ENCODE data around the gene TMPRSS3.

The TMPRSS3 gene

DNA sequence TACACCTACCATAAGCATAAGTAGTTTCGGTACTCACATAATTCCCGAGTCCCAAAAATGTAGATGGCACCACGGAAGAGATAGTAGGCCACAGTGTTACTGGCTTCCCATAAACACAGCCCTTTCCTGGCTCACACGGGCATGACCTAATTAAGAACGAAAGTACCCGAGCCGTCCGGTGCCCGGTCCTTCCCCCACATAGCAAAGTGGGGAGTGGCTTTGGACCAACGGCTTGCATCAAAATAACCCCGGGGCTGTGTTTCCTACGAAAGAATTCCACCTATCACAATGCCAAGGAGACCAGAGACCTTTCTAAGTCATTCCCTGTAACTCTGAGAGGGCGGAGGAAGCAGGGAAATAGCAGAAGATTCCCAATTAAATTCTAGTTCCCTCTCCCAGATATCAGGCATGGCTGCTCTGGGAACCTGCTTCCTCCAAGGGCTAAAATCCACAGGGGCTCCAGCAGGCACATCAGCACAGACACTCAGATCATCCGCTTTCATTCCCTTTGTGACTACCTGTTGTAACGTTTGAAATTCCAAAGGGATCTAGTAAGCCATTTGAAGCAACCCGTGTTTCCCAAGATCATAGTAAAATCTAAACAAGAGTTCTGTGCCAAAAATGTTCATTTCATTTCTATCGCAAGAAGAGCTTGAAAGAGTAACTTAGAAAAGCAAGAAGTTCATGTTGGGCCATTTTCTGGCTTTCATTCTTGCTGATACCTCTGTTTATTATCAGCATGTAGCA is at the start of gene TMPRSS3:
Gene TMPRSS3, minus strand, starts transcription at position 148 of the 747 bp plus-strand sequence. CDS start 635 bp downstream, outside the sequence.
- no peak for DNase-seq

GRCh38 chr21:42445311-42445710 is 49.5 kb upstream of the TMPRSS3 start:
- no peak for DNase-seq

DNA sequence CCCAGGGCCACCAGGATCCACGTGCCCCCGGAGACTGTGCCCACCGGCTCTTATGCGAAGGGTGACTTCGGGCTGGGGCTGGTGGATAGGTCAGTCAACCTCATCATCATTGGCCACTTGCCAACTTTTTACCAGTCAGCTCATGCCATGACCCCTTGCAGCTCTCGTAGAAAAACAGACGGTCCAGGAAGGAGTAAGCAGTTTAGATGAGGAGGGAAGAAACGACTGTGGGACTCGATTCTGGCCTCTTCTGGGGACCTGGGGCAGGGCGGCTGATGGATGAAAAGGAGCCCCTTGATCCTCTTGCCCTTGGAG is 48.9 kb upstream of the TMPRSS3 start:
- no peak for DNase-seq

DNA sequence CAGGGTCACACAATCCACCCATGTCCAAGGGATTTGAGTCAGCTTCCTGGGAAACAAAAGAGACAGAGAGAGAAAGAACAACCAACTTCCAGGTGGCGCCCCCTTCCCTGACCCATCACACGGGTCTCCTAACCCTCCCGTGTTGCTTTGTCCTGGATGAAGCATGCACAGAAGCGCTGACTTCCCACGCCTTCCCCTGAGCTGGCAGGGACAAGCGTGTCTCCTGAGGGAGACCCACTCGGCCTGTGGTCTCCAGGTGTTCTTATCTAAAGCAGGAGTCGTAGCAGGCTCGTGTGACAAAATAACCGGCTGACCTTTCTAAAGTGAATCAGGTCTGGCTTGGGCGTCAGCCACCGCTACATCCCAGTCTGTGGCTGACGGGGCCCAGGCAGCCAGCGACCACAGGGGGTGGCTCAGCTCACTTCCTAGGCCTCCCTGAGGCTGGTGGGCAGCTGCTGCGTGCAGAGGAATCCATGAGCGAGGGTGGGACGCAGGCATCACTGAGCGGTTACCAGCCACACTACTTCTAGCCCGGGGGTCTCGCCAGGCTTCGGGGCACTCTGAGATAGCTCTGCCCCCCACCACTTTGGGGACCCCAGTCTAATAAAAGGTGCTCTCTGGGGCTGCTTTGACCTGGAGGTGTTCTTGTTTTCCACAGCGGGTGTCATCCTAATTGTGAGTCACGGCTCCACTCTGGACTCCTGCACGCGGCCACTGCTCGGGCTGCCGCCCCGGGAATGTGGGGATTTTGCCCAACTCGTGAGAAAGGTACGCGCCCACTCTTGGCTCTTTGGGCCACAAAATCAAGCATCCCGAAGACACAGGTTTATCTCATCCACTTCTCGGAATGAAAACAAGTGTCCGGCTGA is 48.3 kb upstream of the TMPRSS3 start:
- no peak for DNase-seq

DNA sequence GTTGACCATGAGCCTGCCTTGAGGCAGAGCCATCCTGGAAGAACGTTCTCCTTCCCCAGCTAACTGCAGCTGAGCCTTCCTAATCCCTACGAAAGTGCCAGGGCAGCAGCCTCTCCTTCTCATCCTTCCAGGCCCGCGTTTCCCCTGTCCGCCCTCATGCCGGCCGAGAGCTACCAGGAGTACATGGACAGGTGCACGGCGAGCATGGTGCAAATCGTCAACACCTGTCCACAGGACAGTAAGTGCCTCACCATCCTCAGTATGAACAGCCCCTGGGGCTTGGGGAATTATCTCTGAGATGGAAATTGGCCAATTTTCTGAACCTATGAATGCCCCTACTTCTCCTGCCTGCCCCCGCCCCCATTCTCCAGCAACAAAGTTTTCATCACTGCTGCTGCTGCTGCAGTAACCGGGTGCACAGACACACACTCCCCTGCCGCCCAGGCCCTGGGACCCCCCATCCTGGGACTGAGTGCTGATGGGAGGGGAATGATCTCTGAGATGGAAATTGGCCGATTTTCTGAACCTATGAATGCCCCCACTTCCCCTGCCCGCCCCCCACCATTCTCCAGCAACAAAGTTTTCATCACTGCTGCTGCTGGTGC is 47.4 kb upstream of the TMPRSS3 start:
- no peak for DNase-seq

DNA sequence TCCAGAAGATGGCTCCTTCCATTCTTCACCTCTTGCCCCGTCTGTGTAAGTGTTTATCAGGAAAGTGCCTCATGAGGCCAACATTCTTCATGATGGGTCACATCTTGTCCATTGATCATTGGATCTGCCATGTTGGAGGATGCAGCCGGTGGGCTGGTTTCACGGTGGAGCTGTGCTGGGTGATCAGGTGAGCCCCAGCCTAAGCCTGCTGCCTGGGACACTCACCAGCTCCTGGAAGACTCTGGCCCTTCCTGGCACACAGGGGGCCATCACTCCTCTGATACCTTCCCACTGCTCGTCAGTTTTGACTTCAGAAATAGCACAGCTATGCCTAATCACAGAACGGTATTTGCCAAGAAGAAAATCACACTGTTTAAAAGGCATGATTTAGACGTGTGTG is 46.1 kb upstream of the TMPRSS3 start:
- no peak for DNase-seq

DNA sequence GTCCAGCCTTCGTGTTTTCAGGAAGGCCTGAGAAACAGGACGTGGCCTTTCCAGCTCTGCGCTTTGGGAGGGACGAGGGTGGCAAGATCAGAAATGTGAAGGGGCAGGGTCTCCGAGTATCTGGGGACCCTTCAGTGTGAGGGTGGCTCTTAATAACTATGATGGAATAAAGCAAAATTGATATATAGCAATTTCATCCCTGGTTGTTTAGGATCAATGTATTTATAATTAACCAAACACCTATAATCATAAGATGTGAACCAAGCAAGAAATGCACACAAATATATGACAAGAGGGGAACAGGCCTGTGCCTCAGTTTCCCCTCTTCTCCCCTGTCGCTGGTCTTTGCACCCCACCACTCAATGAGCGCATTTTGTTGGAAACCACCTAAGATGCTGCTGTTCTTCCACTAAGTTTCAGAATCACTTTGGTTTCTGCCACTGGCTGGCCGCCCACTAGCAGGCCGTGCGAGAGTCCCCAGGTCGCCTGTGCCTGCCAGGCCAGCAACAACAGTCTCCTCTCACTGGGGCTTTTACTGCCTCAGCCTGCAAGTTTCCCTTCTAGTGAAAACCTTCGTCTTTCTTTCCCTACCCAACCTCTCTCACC is 44.4 kb upstream of the TMPRSS3 start:
- no peak for DNase-seq

DNA sequence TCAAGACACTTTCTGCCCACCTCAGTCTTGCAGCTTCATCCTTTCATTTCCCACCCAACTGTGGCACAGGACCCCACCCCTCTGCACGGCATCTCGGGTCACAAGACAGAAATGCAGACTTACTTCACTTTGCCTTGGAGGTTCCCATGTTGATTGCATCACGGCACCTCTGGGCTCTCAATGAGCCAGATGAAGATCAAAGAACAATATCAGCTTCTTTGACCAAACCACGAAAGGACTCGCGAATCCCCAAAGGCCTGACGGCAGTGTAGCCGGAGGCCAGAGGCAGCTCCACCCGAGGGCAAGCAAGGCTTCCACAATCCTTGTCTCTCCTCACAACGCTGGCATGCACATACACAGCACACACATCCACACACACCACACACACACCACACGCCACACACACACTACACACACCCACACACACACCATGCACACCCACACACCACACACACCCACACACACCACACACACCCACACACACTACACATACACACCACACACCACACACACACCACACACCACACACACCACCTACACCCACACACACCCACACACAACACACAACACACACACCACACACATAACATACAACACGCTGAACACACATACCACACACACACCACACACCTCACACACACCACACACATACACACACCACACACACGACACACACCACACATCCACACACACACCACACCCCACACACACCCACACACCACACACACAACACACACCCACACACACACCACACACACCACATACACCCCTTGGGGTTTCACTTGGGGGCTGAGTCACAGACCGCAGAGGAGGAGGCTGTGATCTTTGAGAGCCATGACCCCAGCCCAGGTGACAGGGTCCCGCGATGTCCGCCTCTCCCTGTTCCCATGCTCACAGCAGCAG is 43.7 kb upstream of the TMPRSS3 start:
- DNase-seq = no peak

GRCh38 chr21:42438316-42439205 is 42.7 kb upstream of the TMPRSS3 start:
- DNase-seq = no peak

DNA sequence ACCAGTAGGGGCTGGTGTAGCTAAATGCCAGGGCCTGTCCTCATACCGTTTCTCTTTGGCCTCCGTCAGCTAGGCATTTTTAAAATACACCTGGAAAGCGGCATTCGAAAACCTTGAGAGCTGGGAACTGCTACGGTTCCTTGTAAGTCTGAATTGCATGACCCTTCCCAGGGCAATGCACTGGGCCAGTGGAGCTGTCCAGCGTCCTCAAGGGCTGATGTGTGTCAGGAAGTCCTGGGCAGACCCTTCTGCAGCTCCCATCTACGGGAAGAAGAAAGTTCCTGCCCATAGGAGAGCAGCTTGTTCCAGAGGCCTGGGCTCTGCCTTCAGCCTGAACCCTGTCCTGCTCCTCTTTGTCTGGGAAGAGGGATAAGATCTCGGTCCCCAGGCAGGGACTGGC is 41.9 kb upstream of the TMPRSS3 start:
- DNase-seq = no peak

DNA sequence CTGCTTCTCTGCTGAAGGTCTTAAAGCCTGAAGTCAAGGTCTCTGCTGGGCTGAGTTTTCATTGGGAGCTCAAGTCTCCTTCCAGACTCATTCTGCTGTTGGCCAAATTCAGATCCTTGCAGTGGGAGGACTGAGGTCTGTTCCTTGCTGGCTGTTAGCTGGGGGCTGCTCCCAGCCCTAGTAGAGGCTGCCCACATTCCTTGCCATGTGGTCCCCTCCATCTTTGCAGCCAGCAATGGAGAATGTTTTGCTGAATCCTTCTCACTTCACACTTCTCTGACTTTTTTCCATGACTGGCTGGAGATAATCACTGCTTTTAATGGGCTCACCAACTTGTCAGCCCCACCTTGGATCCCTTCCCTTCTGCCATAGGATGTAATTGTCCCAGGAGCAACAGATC is 41.1 kb upstream of the TMPRSS3 start:
- no peak for DNase-seq

- no peak for DNase-seq
These were observed 40.0 kb upstream of the TMPRSS3 start for GRCh38 chr21:42435833-42436232.

DNA sequence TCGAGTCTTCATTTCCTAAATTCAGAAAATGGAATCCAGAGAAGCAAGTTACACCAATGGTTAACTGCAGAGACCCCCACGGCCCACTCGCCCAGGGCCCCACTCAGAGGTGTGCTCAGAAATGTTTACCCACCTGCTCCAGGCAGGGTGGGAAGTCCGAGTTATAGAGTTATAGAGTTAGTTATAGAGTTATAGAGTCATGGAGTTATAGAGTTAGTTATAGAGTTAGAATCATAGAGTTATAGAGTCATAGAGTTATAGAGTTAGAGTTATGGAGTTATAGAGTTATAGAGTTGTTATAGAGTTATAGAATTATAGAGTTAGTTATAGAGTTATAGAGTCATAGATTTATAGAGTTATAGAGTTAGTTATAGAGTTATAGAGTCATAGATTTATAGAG is 39.5 kb upstream of the TMPRSS3 start:
- DNase-seq = no peak

- DNase-seq = no peak
These were observed 39.0 kb upstream of the TMPRSS3 start for GRCh38 chr21:42434884-42435283.

- DNase-seq = no peak
These were observed 38.2 kb upstream of the TMPRSS3 start for GRCh38 chr21:42433946-42434551.

GRCh38 chr21:42432695-42433094 is 36.8 kb upstream of the TMPRSS3 start:
- DNase-seq = no peak

DNA sequence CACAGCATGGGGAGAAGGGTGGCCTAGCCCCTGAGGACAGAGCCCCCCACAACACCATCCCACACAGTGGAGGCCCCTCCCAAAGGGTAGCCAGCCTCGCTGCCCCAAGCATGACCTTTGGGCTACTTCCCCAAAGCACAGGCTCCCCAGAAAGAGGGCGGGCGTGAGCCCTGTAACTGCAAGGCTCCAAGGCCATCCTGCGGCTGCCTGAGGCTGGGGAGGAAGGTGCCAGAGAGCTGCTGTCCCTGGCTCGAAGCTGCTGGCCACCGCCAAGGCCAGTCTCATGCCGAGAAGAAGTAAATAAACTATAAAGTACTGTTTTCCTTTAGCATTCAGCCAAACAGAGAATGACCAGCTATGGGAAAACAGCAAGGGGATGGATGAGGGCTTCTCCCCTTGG is 35.3 kb upstream of the TMPRSS3 start:
- no peak for DNase-seq

GRCh38 chr21:42430521-42430920 is 34.7 kb upstream of the TMPRSS3 start:
- DNase-seq = no peak

GRCh38 chr21:42429856-42430255 is 34.0 kb upstream of the TMPRSS3 start:
- no peak for DNase-seq

- no peak for DNase-seq
These were observed 33.2 kb upstream of the TMPRSS3 start for GRCh38 chr21:42429021-42429420.

Measured in NCI-H510A (cell line).